K562 (cell line): Measurements from ENCODE around the gene GAL3ST2. TPM values are rescaled to one million over a fixed set of nuclear protein-coding genes. Genes with fewer than 3 reads are reported as not detected.

Experiments
- CUX1 ChIP-seq: fragments of 200-800 bp; sonication (Bioruptor generic); IDR thresholded peaks from 2 replicates; pipeline ENCODE4 v1.6.1; 2016; ENCODE audit warnings: missing genetic modification characterization, missing compliant biosample characterization
- NFXL1 ChIP-seq: fragments of 450-650 bp; formaldehyde crosslinking; IDR thresholded peaks from 2 replicates; pipeline ENCODE4 v1.4.0; 2021; ENCODE audit warnings: mild to moderate bottlenecking
- PRPF4 ChIP-seq: fragments of 200-400 bp; formaldehyde crosslinking; IDR thresholded peaks from one replicate; pipeline ENCODE4 v1.6.1; 2017; ENCODE audit warnings: low read length, low read depth, mild to moderate bottlenecking; ENCODE audit not compliant: insufficient read depth, poor library complexity, severe bottlenecking
- polyA plus RNA-seq, 8 experiments: library from polyadenylated mRNA; depleted of rRNA in 4 of 8; stranded (reverse) in 5 of 8; unstranded in 3 of 8; fragments of >200 nt; fragmentation: Nextera tagmentation in 2 of 8; fragmentation: Illumina TruSeq in 1 of 8; extraction: Ambion mirVana in 2 of 8; extraction: Trizol in 1 of 8; gene quantifications; 2 replicates each; pipeline versions ENCODE4 v1.2.1 to v1.2.3, GENCODE V29; 2011 to 2014; ENCODE audit warnings: inconsistent platforms in 1 of 8, missing spikeins in 1 of 8
- total RNA-seq, 7 experiments: library from RNA; depleted of rRNA in 6 of 7; stranded (reverse); fragments of >200 nt in 6 of 7; fragmentation: Illumina TruSeq in 2 of 7; extraction: Trizol in 2 of 7; gene quantifications; 2 replicates each; pipeline versions ENCODE4 v1.2.1 to v1.2.3, GENCODE V29; 2011 to 2021; ENCODE audit warnings: low replicate concordance in 1 of 7

Gene GAL3ST2
- total and polyA plus RNA-seq, 9 of the 15 experiments (the other 6 are each of a cell fraction or from before 2014, with no cell fraction given), result 0.42 TPM; not detected in 8

- TF ChIP-seq PRPF4 (no peak), CUX1 (no peak), NFXL1 (CRISPR knock-in tag) (no peak)
Observed at GRCh38 chr2:241808051-241808720, 31.6 kb downstream of the GAL3ST2 start (continued).
